ENCODE data around the gene HSFX1. TPM values are rescaled to one million over a fixed set of nuclear protein-coding genes. Genes with fewer than 3 reads are reported as not detected.
A peak's percentile ranks its signal among the peaks of the same experiment; 100 is the strongest.
"Not testable (repeated sequence)": the region's sequence is repeated elsewhere in the genome, so short reads cannot be mapped to it uniquely, and the experiment has no call there.

Gene HSFX1, protein sequence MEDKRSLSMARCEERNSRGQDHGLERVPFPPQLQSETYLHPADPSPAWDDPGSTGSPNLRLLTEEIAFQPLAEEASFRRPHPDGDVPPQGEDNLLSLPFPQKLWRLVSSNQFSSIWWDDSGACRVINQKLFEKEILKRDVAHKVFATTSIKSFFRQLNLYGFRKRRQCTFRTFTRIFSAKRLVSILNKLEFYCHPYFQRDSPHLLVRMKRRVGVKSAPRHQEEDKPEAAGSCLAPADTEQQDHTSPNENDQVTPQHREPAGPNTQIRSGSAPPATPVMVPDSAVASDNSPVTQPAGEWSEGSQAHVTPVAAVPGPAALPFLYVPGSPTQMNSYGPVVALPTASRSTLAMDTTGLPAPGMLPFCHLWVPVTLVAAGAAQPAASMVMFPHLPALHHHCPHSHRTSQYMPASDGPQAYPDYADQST
- total RNA-seq (1 to 10 TPM in 2 of 4 donors, under 1 TPM in 2; 0.83 to 1.3 (median 1.0) TPM), polyA plus RNA-seq (under 1 TPM in 1 of 3 donors, not detected in 2; 0.71 TPM)

DNA sequence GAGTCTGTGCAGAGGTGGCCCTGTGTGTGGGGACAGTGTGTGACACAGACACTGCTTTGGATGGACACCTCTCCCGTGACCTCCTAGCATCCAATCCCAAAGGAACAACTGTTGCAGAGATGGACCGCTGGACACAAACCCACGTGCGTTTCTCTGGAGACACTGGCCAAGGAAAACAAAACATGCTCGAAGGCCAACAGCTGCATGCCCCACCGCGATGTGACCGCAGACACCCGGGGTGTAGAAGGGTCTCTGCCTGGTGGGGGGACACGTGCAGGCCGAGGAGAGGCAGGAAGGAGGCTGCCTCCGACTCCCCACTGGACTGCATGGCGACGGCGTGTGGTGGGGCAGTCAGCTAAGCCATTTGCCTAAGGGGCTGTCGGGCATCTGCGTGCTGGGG lies at the start of gene HSFX1:
Gene HSFX1, plus strand, starts transcription at position 301 of the 400 bp plus-strand sequence. CDS start 614 bp downstream, outside the sequence.
- H3K27ac ChIP-seq; intact Hi-C loops (cut with DNase I); DNase-seq; H3K36me3 ChIP-seq; H3K4me1 ChIP-seq; H3K9me3 ChIP-seq; H3K27me3 ChIP-seq; H3K4me3 ChIP-seq: not testable (repeated sequence)
- WGBS, 2 donors = no CpG with 5 or more reads among the region's 17 CpGs

DNA sequence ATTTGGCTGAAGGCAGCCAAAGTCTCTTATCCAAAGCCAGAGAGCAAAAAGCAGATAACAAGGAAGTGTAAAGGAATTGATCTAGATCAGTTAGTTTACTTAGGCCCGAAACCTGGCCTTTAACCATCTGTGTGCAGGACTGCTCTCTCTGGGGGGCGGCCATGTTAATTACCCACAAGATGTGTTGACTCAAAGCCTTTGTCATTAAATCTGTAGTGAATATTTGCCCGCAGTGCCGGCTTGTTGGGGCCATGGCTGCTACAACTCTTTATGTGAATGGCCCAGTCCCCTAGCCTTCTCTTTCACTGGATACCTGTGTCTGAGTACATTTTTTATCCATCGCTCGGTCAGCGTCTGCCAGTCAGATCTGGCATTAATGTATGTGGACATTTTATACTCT lies 46.6 kb upstream of the HSFX1 start:
- 88 to 90% methylated on average over 3 of the region's 7 CpGs for WGBS, 2 donors
- H3K4me1 ChIP-seq; H3K4me3 ChIP-seq; H3K9me3 ChIP-seq; DNase-seq; H3K27ac ChIP-seq; H3K27me3 ChIP-seq; intact Hi-C loops (cut with DNase I); H3K36me3 ChIP-seq: not testable (repeated sequence)

DNA sequence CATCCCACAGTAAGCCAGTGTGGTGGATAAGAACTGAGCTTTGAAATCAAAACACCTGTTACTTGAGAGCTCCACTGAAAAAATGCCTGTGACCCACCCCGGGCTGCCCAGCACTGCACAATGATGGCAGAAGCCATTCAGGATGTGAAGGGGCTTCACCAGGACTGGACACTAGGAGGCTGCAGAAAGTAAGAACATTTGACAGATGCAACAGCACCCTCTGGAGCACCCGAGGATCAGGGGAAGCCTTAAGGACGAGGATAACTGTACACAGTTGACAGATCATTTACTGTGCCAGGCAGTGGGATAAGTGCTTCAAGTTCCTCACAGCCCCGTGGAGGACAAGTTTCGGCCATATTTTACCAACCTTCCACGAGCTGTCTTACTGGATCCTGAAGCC lies 31.6 kb upstream of the HSFX1 start:
- H3K27me3 ChIP-seq; H3K4me3 ChIP-seq; H3K36me3 ChIP-seq; H3K27ac ChIP-seq; intact Hi-C loops (cut with DNase I); H3K9me3 ChIP-seq; H3K4me1 ChIP-seq; DNase-seq: not testable (repeated sequence)
- WGBS, 2 donors = 86% methylated on average over 1 of the region's 6 CpGs; no CpG with 5 or more reads in 1 of the 2 donors

DNA sequence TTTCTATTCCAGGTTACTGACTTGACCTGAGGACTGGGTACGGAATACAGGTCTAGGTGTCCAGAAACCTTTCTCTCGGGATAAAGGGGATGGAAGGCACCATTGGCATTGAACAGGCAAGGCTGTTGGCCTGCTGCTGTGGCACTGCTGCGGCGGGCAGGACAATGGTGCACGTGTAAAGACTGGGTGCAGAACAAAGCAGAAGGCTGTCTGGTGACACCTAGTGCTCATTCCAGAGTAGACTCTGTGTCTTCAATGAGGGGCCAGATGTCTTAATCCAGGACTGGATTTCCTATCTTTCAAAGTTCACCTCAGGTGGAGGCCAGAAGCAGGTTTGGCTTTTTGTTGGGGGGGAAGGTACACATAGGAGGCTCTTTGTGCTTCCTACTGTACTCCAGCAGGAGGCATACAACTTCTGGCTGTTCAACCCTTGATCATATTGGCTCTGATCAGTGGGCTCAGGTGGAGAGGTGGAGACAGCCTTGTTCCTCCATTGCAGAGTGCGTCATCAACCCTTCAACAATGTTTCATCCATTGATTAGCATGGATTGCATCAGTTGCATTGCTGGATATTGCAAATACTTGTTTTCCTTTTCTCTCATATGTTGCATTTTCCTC lies 27.4 kb upstream of the HSFX1 start:
- H3K27ac ChIP-seq; H3K9me3 ChIP-seq; H3K36me3 ChIP-seq; H3K4me3 ChIP-seq; DNase-seq; H3K4me1 ChIP-seq; H3K27me3 ChIP-seq; intact Hi-C loops (cut with DNase I): not testable (repeated sequence)
- 55 to 88% methylated on average over 2 of the region's 6 CpGs for WGBS, 2 donors

DNA sequence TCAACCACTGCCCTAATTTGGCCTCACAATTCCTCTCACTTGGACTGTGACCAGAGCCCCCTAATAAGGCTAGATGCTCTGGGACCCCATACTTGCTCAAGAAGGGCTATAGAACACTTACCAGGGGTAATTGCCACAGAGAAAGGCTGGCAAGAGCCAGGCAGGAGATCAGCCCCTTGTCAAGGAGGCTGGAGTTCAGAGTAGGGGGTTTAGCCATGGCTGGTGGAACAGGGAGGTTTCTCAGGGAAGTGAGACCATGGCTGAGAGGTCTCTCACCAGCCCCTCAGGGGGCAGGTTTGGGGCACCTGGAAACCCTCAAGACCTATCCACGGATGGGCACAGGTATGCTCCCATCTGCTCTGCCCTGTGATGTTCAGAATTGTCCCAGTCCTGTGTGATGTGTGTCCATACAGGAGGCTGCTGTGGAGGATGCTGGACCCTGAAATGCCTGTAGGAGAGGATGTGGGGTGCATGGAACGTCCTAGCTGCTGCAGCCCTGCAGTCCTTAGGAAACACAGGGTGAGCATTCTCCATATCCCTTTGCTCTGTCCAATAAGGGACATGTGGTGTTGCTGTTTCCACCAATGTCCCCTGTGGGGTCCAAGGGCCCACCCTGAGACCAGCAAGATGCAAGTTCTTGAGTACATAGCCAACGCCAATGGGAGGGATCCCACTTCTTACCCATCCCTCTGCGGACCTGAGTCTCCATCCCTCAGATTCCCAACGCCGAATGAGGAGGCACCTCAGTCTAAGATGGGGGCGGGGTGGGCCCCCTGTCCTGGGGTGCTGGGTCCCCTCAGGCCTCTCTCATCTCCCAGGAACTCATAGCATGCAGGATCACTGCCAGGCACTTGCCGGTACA lies 16.4 kb upstream of the HSFX1 start:
- Histone ChIP-seq H3K27me3 (no peaks in the 10 kb centered on the region), H3K4me3 (no peak overlapping the region), H3K4me1 (no peaks in the 10 kb centered on the region), H3K27ac (no peak overlapping the region), H3K36me3 (no peaks in the 10 kb centered on the region), H3K9me3 (no peaks in the 10 kb centered on the region)
- WGBS, 2 donors = 80 to 91% methylated on average over 8 of the region's 8 CpGs
- no peak for DNase-seq
- TF ChIP-seq EP300 (IDR thresholded peaks at IDR 0.05) = no peak
- TF ChIP-seq, protein P1, sequence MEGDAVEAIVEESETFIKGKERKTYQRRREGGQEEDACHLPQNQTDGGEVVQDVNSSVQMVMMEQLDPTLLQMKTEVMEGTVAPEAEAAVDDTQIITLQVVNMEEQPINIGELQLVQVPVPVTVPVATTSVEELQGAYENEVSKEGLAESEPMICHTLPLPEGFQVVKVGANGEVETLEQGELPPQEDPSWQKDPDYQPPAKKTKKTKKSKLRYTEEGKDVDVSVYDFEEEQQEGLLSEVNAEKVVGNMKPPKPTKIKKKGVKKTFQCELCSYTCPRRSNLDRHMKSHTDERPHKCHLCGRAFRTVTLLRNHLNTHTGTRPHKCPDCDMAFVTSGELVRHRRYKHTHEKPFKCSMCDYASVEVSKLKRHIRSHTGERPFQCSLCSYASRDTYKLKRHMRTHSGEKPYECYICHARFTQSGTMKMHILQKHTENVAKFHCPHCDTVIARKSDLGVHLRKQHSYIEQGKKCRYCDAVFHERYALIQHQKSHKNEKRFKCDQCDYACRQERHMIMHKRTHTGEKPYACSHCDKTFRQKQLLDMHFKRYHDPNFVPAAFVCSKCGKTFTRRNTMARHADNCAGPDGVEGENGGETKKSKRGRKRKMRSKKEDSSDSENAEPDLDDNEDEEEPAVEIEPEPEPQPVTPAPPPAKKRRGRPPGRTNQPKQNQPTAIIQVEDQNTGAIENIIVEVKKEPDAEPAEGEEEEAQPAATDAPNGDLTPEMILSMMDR (IDR thresholded peaks at IDR 0.05) = no peak
- TF ChIP-seq POLR2AphosphoS5 (IDR thresholded peaks at IDR 0.05) = no peak
- no peak for TF ChIP-seq POLR2A (IDR thresholded peaks at IDR 0.05)
- intact Hi-C loops (cut with DNase I) = no loop called here

DNA sequence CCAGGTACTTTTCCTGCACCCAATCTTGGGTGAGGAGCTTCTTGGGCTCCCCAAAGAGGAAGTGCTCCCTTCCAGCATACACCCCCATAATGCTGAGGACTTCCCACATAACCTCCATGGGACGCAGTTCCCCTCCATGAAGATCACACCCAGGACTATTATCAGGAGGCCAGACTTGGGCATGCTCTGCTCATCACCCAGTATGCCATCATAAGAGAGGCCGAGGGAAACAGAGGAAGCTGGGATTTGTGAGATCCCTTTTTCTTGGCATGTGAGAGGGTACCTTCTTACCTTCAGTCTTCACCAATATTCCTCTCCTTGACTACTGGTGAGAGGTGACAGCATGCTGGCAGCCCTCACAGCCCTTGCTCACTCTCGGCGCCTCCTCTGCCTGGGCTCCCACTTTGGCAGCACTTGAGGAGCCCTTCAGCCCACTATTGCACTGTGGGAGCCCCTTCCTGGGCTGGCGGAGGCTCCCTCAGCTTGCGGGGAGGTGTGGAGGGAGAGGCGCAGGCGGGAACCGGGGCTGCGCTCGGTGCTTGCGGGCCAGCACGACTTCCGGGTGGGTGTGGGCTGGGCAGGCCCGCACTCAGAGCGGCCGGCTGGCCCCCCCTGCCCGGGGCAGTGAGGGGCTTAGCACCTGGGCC lies 15.7 kb upstream of the HSFX1 start:
- 95% methylated on average over 18 of the region's 18 CpGs for WGBS, 2 donors
- Histone ChIP-seq H3K27ac (no peak overlapping the region), H3K27me3 (no peaks in the 10 kb centered on the region), H3K9me3 (no peaks in the 10 kb centered on the region), H3K4me1 (no peaks in the 10 kb centered on the region), H3K36me3 (no peaks in the 10 kb centered on the region), H3K4me3 (no peak overlapping the region)
- no peak for DNase-seq
- TF ChIP-seq, protein P1 (IDR thresholded peaks at IDR 0.05) = no peak
- TF ChIP-seq POLR2AphosphoS5 (IDR thresholded peaks at IDR 0.05) = no peak
- no peak for TF ChIP-seq POLR2A (IDR thresholded peaks at IDR 0.05)
- TF ChIP-seq EP300 (IDR thresholded peaks at IDR 0.05) = no peak
- intact Hi-C loops (cut with DNase I) = no loop called here

DNA sequence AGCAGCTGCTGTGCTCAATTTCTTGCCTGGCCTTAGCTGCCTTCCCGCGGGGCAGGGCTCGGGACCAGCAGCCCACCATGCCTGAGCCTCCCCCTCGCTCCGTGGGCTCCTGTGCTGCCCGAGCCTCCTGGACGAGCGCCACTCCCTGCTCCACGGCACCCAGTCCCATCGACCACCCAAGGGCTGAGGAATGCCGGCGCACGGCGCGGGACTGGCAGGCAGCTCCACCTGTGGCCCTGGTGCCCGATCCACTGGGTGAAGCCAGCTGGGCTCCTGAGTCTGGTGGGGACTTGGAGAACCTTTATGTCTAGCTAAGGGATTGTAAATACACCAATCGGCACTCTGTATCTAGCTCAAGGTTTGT lies 15.2 kb upstream of the HSFX1 start:
- H3K27me3 ChIP-seq; H3K9me3 ChIP-seq; H3K36me3 ChIP-seq; H3K4me3 ChIP-seq; H3K4me1 ChIP-seq; intact Hi-C loops (cut with DNase I); H3K27ac ChIP-seq: not testable (repeated sequence)
- 91 to 96% methylated on average over 16 of the region's 17 CpGs for WGBS, 2 donors
- DNase-seq = peak; percentile 57

All from sigmoid colon (tissue), 7 donors.